ENCODE results near the gene KDM5A.
"Not testable (repeated sequence)": the region's sequence is repeated elsewhere in the genome, so short reads cannot be mapped to it uniquely, and the experiment has no call there.

The KDM5A gene

DNA sequence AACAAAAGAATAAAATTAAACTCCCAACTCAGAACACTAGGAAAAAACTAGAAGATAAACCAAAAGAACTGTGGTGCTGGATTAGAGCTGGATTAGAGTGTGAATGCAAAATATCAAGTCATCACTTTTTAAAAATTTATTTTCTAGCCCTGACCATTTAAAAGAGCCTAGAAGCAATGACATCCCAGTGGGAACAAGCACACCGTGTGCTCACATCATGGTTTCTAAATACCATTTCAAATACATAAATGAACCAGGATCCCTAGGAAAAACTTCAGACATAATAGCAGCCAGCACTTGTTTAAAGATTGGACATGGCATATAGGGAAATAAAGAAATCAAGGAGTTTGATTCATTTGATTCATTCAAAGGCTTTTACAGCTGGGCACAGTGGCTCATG, 30.0 kb downstream of the KDM5A start:
- Histone ChIP-seq H2AFZ (ENCODE audit: low read depth, low read length, severe bottlenecking) (no peak overlapping the region), H3K9ac (ENCODE audit: low read length) (no peak overlapping the region), H3K9me3 (ENCODE audit: insufficient read depth, low read length) (no peaks in the 10 kb centered on the region), H3F3A (ENCODE audit: insufficient read depth) (0 out of 2 replicates have a peak, but pooled peaks cover 5% of the 10 kb centered on the region), H3K4me3 (ENCODE audit: insufficient read depth, low read length, poor library complexity, severe bottlenecking) (no peak overlapping the region), H3K36me3 (ENCODE audit: low read length) (peaks cover 45% of the 10 kb centered on the region), H3K79me2 (ENCODE audit: insufficient read depth, low read length) (peaks cover 3% of the 10 kb centered on the region; the same call in 1 of the 2 replicates), H3K27me3 (ENCODE audit: low read length) (no peaks in the 10 kb centered on the region), H3K9me2 (replicated peaks; ENCODE audit: insufficient read depth, low read length) (no peaks in the 10 kb centered on the region), H4K20me1 (ENCODE audit: low read depth, low read length) (no peaks in the 10 kb centered on the region; the same call in 1 of the 2 replicates), H3K27ac (ENCODE audit: low read depth, low read length) (no peak overlapping the region), H3K4me2 (ENCODE audit: low read depth, low read length, poor library complexity, severe bottlenecking) (no peak overlapping the region)
- TF ChIP-seq EZH2phosphoT487 (conservative IDR thresholded peaks at IDR 0.05; ENCODE audit: low read length) (no peak), CTCF (IDR thresholded peaks at IDR 0.05; ENCODE audit: insufficient read depth, low read length, poor library complexity, severe bottlenecking) (no peak)

DNA sequence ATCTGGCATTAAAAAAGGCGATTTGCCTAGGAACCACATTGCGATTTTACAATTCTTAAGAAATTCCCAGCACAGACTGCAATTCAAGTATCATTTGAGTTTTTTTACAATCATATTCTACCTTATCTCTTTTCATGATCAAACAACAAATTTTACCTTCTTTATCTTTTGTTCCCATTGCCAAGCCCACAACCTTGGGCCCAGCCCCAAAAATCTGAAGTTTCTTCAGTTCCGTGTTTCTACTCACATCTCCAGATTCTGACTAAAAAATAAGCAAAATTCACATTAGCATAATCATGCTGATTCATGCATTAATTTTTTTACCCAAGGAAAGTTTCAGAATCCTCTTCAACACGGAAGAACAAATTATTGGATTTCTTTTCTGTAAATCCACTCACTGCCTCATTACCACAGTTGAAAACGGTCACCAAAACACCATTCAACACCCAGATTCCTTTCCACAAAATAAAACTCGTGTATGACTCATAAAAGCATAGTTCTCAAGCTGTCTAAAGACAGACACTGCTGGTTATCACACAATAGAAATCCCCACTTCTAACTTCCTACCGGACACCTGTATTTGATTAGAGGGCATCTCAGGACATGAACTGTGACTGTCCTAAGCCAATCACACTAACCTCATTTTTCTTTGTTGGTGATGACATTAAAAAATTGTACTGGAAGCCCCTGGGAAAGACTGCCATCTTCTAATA, 32.7 kb downstream of the KDM5A start:
- Histone ChIP-seq H3K27ac (ENCODE audit: low read depth, low read length) (no peak overlapping the region), H3K9ac (ENCODE audit: low read length) (no peak overlapping the region), H3K9me3 (ENCODE audit: insufficient read depth, low read length) (no peaks in the 10 kb centered on the region), H3K4me3 (ENCODE audit: insufficient read depth, low read length, poor library complexity, severe bottlenecking) (no peak overlapping the region), H3K27me3 (ENCODE audit: low read length) (no peaks in the 10 kb centered on the region), H3K36me3 (ENCODE audit: low read length) (peaks cover 57% of the 10 kb centered on the region), H3K9me2 (replicated peaks; ENCODE audit: insufficient read depth, low read length) (no peaks in the 10 kb centered on the region), H3K4me2 (ENCODE audit: low read depth, low read length, poor library complexity, severe bottlenecking) (no peak overlapping the region), H3K79me2 (ENCODE audit: insufficient read depth, low read length) (peaks cover 3% of the 10 kb centered on the region; the same call in 1 of the 2 replicates), H3F3A (ENCODE audit: insufficient read depth) (0 out of 2 replicates have a peak, but pooled peaks cover 5% of the 10 kb centered on the region), H4K20me1 (ENCODE audit: low read depth, low read length) (no peaks in the 10 kb centered on the region; the same call in 1 of the 2 replicates), H2AFZ (ENCODE audit: low read depth, low read length, severe bottlenecking) (no peak overlapping the region)
- no peak for TF ChIP-seq EZH2phosphoT487 (conservative IDR thresholded peaks at IDR 0.05; ENCODE audit: low read length)

- H3K9ac ChIP-seq (ENCODE audit: low read length); H3K9me3 ChIP-seq (ENCODE audit: insufficient read depth, low read length); H3K27me3 ChIP-seq (ENCODE audit: low read length); H3K79me2 ChIP-seq (ENCODE audit: insufficient read depth, low read length); H3K9me2 ChIP-seq (replicated peaks; ENCODE audit: insufficient read depth, low read length); H4K20me1 ChIP-seq (ENCODE audit: low read depth, low read length); H3K27ac ChIP-seq (ENCODE audit: low read depth, low read length); H3F3A ChIP-seq (ENCODE audit: insufficient read depth); H3K4me2 ChIP-seq (ENCODE audit: low read depth, low read length, poor library complexity, severe bottlenecking); H3K4me3 ChIP-seq (ENCODE audit: insufficient read depth, low read length, poor library complexity, severe bottlenecking); H2AFZ ChIP-seq (ENCODE audit: low read depth, low read length, severe bottlenecking): not testable (repeated sequence)
- H3K36me3 ChIP-seq (ENCODE audit: low read length) = peaks cover 48% of the 10 kb centered on the region
Measured at GRCh38 chr12:351197-351596, 37.9 kb downstream of the KDM5A start.

- not testable (repeated sequence) for H3K9ac ChIP-seq (ENCODE audit: low read length); H3K4me3 ChIP-seq (ENCODE audit: insufficient read depth, low read length, poor library complexity, severe bottlenecking); H3K4me2 ChIP-seq (ENCODE audit: low read depth, low read length, poor library complexity, severe bottlenecking); H3K79me2 ChIP-seq (ENCODE audit: insufficient read depth, low read length); H4K20me1 ChIP-seq (ENCODE audit: low read depth, low read length); H3F3A ChIP-seq (ENCODE audit: insufficient read depth); H3K9me3 ChIP-seq (ENCODE audit: insufficient read depth, low read length); H3K9me2 ChIP-seq (replicated peaks; ENCODE audit: insufficient read depth, low read length); H3K27ac ChIP-seq (ENCODE audit: low read depth, low read length); H2AFZ ChIP-seq (ENCODE audit: low read depth, low read length, severe bottlenecking); H3K27me3 ChIP-seq (ENCODE audit: low read length)
- H3K36me3 ChIP-seq (ENCODE audit: low read length) = peaks cover 36% of the 10 kb centered on the region
Measured at GRCh38 chr12:349625-350024, 39.5 kb downstream of the KDM5A start.

DNA sequence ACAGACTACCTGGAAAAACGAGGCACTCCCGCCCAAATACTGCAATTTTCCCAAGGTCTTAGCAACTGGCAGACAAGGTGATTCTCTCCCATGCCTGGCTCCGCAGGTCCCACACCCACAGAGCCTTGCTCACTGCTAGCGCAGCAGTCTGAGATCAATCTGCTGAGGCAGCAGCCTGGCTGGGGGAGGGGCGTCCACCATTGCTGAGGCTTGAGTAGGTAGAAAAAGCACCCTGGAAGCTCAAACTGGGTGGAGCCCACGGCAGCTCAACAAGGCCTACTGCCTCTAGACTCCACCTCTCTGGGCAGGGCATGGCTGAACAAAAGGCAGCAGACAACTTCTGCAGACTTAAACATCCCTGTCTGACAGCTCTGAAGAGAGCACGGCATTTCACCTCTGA, 46.1 kb downstream of the KDM5A start:
- H3K27ac ChIP-seq (ENCODE audit: low read depth, low read length); H2AFZ ChIP-seq (ENCODE audit: low read depth, low read length, severe bottlenecking); H3K9me3 ChIP-seq (ENCODE audit: insufficient read depth, low read length); H3K9ac ChIP-seq (ENCODE audit: low read length); H3K4me3 ChIP-seq (ENCODE audit: insufficient read depth, low read length, poor library complexity, severe bottlenecking); H4K20me1 ChIP-seq (ENCODE audit: low read depth, low read length); H3K4me2 ChIP-seq (ENCODE audit: low read depth, low read length, poor library complexity, severe bottlenecking); H3K9me2 ChIP-seq (replicated peaks; ENCODE audit: insufficient read depth, low read length); H3K27me3 ChIP-seq (ENCODE audit: low read length); H3K36me3 ChIP-seq (ENCODE audit: low read length); H3K79me2 ChIP-seq (ENCODE audit: insufficient read depth, low read length); H3F3A ChIP-seq (ENCODE audit: insufficient read depth): not testable (repeated sequence)

Measured in SU-DHL-6 (cell line).